ENCODE results near the gene ADPRS.
A peak's percentile ranks its signal among the peaks of the same experiment; 100 is the strongest.

Gene ADPRS

DNA sequence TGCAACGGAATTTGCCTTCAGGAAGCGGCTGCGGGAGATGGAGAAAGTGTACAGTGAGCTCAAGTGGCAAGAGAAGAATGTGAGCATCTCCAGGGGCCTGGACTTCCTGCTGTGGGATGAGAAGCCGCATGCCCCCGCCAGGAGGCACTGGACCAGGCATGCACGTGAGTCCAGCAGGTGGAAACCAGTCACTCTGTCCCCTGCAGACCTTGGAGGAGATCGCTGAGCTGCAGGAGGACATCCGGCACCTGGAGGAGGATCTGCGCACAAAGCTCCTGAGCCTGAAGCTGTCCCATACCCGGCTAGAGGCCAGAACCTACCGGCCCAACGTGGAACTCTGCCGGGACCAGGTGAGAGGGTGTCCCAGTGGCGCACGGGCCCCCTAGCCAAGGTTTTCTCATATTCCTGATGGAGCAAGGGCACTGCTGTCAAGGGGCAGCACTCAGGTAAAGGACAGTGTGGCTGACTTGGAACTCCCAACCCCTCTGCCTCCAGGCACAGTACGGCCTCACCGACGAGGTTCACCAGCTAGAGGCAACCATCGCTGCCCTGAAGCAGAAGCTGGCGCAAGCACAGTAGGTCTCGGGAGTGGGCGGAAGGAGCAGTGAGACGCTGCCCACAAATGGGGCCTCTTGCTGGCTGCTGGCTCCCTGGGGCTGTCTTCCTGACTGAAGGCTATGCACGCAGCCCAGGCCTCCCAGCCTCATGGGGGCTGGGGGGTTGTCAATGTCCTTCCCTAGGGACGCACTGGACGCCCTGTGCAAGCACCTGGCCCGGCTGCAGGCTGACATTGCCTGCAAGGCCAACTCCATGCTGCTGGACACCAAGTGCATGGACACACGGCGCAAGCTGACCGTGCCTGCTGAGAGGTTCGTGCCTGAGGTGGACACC lies 1.2 kb upstream of the ADPRS start:
- no peak for DNase-seq

DNA sequence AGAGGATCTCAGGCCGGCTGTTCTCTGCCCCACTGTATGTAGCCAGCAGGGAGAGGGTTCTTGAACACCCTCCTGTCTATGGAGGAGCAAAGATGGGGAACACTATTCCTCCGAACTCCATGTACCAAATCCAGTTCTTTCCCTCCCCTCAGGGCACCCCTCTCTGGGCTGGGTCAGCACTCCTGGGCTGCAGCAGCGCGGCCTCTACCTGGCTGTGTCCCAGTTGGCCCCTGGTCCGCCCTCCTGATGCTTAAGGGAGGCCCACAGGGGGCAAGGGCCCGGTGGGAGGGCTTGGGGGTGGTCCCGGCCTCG lies 471 bp upstream of the ADPRS start:
- no peak for DNase-seq

DNA sequence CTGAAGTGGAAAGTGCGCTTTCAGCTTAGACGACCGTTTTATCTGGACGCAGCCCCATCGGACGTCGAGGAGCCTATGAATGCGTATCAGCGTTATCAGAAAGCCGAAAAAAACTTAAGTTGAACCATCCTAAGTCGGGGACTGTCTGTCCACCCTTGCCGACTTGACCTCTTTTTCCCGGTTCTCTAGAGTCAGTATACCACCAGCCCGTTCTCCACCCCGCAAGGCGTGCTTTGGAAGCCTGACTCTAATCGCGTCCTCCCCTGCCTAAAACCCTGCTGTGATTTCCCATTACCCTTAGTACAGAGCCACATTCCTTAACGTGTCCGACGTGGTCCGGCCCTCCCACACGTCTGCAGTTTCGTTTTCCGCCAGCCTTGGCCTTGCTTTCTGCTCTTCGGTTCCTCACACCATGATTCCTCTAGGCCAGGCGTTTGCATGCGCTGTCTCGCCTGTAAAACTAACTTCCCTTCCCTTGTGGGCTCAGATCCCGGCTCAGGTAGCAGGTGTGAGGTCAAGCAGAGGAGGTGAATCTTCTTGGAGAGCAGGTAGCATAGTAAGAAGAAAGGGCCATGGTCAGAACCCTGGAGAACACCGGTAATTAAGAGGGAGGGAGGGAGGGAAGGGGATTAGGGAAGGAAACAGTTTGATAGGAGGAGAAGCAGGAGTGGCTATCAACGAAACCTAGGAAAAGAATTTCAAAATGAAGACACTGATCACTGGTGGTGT lies 865 bp downstream of the ADPRS start:
- DNase-seq: peak; percentile 10

DNA sequence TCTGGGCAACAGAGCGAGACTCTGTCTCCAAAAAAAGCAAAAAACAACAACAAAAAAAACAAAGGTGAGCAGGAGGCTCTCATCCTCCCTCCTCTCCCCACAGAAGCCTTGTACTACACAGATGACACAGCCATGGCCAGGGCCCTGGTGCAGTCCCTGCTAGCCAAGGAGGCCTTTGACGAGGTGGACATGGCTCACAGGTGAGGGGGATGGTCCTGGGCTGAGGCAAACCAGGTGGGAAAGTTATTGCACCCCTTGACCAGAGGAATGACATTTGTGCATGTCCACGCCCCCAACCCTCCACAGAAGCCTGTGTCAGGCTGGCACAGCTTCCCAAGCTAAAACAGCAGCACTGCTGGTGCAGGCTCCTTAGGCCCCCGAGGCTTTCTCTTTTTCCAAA lies 2.4 kb downstream of the ADPRS start:
- no peak for DNase-seq

DNA sequence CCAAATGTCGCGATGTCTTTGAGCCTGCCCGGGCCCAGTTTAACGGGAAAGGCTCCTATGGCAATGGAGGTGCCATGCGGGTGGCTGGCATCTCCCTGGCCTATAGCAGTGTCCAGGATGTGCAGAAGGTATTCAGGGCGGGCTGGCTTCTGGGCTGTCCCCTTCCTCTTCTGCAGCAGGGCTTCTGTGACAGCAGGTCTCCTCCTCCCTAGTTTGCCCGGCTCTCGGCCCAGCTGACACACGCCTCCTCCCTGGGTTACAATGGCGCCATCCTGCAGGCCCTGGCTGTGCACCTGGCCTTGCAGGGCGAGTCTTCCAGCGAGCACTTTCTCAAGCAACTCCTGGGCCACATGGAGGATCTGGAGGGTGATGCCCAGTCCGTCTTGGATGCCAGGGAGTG lies 3.0 kb downstream of the ADPRS start:
- no peak for DNase-seq

DNA sequence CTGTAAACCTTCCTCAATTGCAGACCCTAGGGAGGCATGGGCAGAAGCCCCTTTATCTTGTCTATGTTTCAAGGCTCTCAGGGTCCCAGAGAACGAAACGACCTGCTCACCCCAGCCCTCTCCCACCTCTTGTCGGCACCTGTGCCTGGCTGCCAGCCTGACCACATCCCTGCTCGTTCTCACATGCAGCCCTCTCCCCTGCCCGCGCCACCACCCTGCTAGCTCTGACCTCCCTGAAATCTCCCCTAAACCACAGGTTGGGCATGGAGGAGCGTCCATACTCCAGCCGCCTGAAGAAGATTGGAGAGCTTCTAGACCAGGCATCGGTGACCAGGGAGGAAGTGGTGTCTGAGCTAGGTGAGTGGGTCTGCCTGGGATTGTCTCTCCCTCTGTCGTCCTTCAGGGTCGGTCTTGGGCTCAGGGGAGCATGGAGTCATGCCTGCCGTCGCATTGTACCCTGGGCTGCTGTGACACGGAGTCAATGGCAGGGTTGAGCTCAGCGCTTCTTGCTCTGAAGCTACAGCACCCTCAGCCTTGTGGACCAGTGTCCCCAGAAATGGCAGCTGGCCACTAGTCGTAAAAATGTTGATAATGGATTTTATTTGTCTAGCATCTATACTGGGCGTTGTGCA lies 3.6 kb downstream of the ADPRS start:
- DNase-seq: no peak

DNA sequence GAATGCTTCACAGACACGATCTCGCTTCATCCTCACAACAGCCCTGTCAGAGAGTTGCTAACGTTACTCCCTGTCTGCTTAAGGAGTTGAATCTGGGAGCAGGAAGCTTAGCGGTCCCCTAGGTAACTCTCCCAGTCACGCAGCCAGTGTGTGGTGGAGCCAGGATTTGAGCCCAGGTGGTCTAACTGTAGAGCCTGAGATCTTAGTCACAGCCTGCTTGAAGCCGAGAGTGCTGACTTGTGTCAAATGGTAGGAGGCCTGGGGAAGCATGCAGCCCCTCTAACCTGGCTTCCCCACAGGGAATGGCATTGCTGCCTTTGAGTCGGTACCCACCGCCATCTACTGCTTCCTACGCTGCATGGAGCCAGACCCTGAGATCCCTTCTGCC lies 4.1 kb downstream of the ADPRS start:
- DNase-seq: no peak

DNA sequence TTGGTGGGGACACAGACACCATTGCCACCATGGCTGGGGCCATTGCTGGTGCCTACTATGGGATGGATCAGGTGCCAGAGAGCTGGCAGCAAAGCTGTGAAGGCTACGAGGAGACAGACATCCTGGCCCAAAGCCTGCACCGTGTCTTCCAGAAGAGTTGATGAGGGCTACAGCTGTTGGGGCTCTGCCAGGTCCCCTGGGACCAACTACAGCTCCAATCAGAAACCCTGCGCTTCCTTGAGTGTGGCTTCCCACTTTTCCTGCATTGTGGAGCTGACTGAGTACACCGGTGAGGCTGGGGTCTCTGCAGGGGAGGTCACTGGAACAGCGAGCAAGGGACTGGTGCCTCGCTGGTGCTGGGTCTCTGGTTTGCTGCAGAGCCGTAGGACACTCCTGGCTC lies 4.5 kb downstream of the ADPRS start:
- DNase-seq: no peak

DNA sequence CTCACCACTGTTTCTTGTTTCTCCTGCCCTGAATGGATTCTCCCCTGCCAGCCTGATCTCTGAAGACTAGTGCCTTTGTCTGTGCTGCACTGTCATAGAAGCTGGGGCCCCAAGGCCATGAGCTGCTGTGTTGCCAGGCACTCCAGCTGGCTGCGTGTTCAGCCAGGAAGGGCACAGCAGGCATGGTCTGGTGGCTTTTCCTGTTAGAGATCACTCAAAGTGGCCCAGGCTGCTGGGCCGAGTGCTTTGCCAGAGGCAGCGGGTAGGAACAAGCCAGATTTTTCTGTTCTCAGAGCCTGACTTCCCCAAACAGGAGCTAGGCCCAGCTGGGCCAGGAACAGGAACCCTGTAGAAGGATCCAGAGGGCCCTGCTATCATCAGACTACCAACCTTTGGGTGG lies 5.2 kb downstream of the ADPRS start:
- DNase-seq: no peak

DNA sequence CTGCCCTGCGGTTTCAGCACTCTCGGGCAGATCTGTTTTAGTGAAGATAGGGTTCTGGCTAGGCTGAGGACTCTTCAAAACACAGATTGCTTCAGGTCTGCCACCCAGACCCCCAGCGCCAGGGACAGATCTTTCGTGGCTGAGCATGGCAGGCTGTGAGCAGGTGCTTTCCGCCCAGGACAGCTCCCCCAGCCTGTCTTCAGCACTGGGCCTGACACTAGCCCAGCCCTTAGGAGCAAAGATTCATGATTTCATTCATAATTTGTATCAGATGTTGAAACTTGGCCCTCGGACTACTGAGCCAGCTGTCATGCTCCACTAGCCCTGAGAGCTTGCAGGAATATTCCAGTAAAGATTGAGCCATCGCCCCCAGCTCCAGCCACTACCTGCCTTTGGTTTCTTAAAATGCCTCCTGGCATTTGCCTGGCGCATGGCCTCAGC lies 5.9 kb downstream of the ADPRS start:
- no peak for DNase-seq

DNA sequence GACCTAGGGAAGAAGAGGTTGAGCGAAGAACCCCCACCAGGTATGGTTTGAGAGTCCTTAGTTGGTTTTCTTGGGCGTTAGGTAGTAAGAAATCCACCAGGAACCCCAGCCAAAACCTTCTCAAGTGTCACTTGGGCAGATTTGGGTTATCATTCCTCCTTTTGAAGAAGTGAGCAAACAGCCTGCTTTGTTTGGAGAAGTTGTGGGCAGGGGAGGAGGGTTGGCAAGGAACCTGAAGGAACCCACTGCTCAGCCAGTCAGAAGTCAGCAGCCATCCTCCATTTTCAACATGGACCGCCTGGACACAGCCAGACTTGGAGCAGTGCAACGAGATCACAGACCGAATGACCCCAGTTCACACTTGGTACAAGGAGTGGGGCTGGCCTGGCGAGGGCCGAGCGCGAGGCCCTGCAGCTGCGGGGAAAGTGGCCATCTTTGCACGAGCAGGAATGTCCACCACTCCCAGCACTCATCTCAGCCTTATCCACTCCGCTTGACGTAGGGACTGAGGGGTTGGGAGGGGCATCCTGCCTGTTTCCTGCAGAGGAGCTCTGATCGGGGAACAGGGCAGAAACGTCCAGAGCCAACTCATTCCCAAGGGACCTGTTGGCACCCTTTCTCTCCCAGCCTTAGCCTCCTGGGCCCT lies 7.2 kb downstream of the ADPRS start:
- no peak for DNase-seq

DNA sequence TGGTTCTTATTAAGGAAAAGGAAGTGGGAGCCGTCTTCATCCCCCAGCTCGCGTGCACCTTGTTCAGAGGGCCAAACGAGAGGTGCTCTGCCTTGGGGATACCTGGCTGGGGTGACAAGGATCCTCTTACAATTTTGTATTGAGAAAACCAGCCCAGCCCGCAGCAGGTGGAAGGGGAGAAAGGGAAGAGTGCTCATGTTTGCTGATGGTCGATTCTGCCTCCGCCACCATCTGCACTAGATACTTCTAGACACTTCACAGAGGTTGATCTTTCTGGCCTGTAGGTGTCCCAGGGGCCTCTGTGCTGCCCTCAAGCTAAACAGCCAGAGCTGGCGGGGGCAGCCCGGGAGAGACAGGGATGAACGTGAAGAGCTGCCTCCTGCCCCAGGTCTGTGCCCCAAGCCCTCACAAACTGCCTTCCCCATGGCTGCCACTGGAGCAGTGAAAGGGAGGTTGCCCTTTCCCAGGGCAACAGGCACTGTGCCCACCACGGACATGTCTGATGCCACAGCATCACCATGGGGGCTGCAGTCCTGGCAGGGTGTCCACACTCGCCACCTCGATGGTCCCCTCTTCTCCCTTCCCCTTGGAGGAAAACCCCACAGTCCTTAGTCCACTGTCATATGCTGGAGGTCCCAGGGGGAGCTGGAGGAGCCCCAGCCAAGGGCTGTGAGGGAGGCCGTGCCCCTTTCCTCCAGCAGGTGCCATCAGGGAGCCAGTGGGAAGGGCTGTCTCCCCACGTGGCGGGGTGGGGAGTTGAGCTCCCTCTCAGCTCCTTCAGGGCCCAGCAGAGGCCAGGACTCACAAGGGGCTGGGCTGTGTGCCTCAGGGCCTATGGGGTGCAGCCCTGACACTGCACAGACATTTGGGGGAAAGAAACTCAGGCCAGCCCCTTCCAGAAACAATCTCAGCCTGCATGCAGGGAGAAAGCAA lies 8.1 kb downstream of the ADPRS start:
- DNase-seq: no peak

DNA sequence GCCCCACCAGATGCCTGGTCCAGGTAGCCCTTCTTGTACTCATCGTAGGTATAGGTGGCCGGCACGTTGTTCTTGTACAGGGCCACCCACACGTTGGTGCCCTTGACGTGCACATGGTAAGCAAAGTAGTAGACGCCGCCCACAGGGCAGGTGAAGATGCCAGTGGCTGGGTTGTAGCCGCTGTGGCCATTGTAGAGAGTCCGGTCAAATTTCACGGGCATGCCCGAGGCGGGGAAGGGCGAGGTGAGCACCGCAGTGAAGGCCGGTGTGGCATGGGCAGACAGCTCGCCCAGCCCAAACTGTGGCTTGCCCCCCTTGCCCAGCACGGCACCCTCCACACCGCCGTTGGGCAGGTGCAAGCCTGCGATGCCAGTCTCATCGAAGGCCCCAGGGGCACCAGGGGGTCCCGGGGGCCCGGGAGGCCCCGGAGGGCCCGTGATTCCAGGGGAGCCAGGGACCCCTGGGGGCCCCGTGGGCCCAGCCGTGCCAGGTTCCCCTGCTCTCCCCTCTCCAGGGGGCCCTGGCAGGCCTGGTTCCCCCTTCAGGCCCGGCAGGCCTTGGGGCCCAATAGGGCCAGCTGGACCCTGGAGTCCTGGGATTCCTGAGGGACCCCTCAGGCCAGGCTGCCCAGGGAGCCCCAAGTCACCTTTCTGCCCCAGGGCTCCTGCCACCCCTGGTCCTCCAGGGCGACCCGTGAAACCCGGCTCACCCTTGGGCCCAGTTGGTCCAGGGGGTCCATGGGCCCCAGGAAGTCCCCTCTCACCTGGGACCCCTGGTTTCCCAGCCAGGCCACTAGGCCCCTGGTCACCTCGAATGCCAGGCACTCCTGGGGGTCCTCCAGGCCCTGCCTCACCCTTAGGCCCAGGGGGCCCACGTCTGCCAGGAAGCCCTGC lies 9.2 kb downstream of the ADPRS start:
- DNase-seq: no peak

DNA sequence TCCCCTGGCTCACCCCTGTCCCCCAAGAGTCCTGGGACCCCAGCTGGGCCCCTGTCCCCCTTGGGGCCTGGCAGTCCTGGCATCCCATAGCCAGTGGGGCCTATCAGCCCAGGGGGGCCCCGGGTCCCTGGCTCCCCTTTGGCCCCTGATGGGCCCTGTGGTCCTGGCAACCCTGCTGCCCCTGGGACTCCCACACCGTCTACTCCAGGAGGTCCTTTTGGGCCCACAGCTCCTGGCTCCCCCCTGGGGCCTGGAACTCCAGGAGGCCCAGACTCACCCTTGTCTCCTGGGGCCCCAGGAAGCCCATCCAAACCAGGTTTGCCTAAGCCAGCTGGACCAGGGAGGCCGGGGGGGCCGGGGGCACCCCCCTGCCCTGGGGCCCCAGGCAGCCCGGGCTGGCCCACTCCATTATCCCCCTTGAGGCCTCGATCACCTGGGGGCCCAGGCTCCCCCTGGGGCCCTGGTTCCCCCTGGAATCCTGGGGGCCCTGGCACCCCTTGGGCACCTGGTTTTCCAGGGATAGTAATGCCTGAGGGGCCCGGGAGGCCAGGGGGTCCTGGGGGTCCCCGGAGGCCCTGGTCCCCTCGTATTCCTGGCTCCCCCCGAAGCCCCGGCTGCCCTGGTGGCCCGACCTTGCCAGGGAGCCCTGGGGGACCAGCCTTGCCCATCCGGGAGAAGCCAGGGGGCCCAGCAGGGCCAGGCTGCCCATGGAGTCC lies 10.1 kb downstream of the ADPRS start:
- DNase-seq: no peak

DNA sequence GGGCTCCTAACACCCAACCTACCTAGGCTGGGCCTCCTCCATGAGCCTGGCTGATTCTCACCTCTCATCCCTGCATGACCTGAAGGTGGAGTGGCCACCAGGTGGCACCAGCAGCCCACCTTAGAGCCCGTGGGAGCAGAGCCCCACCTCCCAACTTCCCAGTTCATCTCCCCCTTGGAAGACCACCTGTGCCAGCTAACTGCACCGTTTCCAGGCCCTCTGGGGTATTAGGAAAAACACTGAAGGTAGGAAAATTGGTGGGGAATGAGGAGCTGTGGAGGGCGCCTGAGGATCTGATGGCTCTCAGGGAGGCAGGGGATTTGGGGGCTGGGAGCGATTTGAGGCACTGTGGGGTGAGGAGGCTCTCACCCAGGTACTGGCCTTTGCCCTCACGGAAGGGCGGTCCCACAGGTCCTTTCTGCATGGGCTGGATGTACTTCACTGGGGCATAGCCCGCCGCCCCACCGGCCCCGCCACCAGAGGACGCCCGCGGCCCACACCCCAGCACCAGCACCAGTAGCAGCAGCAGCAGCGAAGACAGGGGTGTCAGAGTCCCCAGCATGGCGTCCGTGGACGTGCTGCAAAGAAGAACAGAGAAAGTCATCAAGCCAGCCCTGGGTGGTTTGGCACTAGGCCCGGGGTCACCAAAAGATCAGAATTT lies 11.1 kb downstream of the ADPRS start:
- peak; percentile 75 for DNase-seq

DNA sequence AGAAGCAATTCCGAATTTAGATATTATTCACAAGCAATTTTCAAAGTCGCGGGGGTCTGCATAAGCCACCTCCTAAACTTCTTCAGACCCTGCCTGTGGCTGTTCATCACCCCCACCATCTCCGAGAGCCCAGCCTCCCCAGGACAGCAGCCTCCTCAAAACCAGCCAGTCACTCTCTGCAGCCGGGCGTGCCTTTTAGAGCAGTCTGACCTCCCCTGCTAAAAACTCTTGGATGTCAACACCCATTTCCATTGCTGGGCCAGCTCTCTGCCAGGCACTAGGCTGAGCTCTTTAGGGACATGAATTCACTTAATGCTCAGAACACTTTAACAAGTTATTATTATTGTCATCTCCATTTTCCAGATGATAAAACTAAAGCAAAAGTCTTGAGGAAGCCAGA lies 11.7 kb downstream of the ADPRS start:
- DNase-seq: no peak

DNA sequence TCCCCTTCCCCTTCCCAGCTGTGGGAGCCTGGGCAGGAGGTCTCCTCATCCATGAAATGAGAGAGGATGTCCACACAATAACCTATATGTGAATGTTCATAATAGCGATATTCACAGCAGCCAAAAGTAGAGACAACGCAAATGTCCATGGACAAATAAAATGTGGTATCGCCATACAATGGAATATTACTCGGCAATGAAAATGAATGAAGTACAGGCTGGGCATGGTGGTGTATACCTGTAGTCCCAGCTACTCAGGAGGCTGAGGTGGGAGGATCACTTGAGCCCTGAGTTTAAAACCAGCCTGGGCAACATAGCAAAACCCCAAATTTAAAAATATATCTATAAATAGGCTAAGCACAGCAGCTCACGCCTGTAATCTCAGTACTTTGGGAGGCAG lies 12.9 kb downstream of the ADPRS start:
- no peak for DNase-seq

DNA sequence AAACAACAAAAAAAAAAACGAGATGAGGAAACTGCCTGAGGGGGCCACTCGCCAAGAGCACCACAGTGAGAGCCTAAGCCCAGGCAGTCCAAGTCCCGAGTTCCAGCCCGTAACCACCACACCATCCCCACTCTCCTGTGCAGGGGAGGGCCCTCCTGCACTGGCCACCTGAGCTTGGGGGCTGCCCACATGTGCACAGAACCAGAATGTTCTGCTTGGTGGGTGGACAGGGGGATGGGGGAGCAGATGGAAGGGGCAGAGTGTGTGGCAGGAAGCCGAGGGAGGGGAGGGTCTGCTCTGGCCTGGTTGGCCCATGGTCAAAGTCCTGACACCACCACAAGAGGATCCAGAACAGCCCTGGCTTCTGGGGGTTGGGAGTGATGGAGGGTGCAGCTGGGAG lies 17.6 kb downstream of the ADPRS start:
- no peak for DNase-seq

DNA sequence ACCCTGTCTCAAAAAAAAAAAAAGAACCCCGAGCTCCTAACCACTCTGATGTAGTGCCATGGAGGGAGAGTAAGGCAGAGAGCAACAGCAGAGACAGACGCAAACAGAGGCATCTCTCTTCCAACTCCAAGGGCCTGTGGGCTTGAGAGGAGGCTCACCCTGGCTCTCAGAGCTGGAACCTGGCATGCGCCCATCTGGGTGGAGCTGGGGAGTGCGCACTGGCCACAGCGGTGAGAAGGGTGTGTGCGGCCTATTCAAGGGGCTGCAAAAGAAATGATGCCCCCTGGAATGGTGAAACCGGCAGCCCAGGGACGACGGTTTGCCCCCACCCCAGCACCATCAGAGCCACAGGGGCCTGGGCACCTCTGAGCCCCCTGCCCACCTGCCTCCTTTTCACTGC lies 18.7 kb downstream of the ADPRS start:
- no peak for DNase-seq

DNA sequence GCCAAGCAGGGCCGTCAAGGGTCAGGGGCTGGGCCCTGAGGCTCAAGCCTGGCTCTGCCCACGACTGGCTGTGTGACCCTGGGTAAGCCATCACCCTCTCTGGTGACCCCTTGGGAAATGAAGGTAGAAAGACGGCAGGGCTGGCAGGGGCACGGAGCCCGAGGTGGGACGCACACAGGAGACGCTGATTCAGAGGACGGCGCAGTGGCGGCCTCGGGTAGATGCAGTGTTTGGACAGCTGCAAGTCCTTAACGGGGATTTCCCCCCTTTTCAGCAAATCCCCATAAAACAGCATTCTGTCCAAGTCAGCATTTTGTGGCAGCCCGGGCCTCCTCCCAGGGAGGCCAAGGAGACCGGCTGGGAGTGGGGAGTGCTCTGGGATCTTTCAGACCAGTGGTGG lies 19.6 kb downstream of the ADPRS start:
- no peak for DNase-seq
